NB4 (cell line): ENCODE results near the gene NUAK1.

Experiments used
- CTCF ChIP-seq: IDR thresholded peaks from one replicate; pipeline ENCODE4 v1.5.1; 2012; ENCODE audit warnings: low read depth, low read length
- POLR2A ChIP-seq: IDR thresholded peaks from 2 replicates; pipeline ENCODE4 v1.6.1; 2011; ENCODE audit warnings: mild to moderate bottlenecking; ENCODE audit not compliant: insufficient read length; ENCODE audit errors: extremely low read depth

GRCh38 chr12:106035421-106035820 is 103.3 kb downstream of the NUAK1 start:
- TF ChIP-seq POLR2A (no peak), CTCF (no peak)
